ENCODE results near the gene SYT17. TPM values are rescaled to one million over a fixed set of nuclear protein-coding genes. Genes with fewer than 3 reads are reported as not detected.
A peak's percentile ranks its signal among the peaks of the same experiment; 100 is the strongest.

The SYT17 gene
- total RNA-seq, 1 experiment from 2014 or later = 1.4 TPM

DNA sequence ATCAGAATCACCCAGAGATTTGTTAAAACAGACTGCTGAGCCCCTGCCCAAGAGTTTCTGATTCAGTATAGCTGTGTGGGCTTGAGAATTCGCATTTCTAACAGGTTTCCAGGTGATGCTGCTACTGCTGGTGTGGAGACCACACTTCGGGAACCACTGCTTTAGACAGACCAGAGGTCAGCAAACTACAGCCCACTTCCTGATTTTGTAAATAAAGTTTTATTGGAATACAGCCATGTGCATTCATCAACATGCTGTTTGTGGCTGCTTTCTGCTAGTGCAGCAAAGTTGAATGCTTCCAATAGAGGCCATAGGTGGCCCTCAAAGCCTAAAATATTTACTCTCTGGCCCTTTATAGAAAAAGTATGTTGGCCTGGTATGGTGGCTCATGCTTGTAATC is 84.9 kb downstream of the SYT17 start:
- no peak for DNase-seq (ENCODE audit: low read depth)

DNA sequence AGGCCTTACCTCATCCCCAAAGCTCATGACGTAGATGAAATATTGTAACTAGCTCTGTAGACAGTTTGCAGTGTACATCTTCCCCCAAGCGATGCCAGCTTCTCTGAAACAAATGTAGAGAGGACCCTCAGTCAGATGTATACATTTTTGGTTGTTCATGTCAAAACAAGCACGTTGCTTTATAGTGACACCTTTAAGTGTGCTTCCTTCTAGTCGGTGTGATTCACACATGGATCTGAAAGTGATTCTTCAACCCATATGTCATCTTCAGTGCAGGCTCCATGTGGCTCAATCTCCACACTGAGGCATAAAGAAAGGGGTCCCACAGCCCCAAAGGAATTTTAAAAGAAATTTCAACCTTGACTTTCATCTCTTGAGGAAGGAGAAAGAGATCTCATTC is 86.6 kb downstream of the SYT17 start:
- DNase-seq (ENCODE audit: low read depth) = no peak

- DNase-seq (ENCODE audit: low read depth) = no peak
Measured at GRCh38 chr16:19264123-19264673, 96.2 kb downstream of the SYT17 start.

- DNase-seq (ENCODE audit: low read depth) = no peak
Measured at GRCh38 chr16:19265380-19265930, 97.4 kb downstream of the SYT17 start.

DNA sequence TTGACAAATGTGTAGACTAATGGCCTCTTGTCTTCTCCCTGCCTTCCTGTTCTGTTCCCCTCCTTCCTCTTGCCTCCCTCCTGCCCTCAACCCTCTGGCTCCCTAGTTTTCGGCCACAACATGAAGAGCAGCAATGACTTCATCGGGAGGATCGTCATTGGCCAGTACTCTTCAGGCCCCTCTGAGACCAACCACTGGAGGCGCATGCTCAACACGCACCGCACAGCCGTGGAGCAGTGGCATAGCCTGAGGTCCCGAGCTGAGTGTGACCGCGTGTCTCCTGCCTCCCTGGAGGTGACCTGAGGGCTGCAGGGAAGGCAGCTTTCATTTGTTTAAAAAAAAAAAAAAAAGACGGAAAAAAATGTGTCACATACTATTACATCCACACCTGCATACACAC is 98.7 kb downstream of the SYT17 start:
- DNase-seq (ENCODE audit: low read depth) = no peak

DNA sequence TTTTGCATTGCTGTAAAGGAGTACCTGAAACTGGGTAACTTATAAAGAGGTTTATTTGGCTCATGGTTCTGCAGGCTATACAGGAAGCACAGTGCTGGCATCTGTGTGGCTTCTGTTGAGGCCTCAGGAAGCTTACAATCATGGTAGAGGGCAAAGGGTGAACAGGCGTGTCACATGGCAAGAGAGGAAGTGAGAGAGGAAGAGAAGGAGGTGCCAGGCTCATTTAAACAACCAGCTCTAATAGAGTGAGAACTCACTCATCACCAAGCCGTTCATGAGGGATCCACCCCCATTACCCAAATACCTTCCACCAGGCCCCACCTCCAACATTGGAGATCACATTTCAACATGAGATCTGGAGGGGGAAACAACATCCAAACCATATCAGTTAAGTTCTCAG is 101.1 kb downstream of the SYT17 start:
- DNase-seq (ENCODE audit: low read depth) = no peak

DNA sequence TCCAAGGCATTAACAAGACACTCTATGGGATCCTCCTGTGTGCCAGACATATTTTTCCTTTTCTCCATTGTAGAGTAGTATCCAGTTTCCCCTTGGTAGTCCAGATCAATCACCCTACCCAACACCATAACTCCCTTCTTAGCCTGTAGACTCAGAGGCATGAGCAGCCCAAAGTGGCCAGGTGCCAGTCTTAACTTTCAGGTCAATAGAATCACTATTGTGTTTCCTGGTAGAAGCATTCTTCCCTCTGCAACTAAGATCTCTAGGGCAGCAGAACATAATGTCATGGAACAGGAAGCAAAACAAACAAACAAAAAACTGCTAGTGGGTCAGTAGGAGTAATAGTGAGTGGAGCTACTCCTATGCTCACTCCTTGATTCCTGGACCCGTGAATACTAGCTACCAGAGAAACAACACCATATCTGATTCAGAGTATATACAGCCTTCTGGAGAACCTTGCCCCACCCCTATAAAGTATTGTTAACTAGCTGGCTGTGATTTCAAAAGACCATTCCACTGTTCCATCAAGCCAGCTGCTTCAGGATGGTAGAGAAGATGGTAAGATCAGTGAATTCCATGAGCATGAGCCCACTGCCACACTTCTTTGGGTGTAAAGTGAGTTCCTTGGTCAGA is 106.2 kb downstream of the SYT17 start:
- DNase-seq (ENCODE audit: low read depth) = no peak

DNA sequence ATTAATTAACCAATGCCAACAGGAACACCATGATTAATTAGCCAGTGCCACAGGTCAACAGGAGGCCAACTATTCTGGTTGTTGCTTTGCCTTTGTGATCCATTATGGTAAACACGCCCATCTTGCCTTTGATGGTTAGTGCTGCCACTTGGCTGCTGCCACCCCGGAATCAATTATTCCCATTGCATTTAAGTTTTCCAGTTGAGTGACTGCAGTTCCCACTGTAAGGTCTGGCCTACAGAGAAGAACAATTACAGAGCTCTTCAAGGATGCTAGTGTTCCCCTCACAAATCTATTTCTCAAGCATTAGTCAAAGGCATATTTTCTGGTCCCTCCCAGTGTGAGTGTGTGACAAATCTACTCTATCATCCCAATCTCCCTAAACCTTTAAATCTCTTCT is 110.4 kb downstream of the SYT17 start:
- DNase-seq (ENCODE audit: low read depth) = no peak

GRCh38 chr16:19281246-19281645 is 113.2 kb downstream of the SYT17 start:
- no peak for DNase-seq (ENCODE audit: low read depth)

DNA sequence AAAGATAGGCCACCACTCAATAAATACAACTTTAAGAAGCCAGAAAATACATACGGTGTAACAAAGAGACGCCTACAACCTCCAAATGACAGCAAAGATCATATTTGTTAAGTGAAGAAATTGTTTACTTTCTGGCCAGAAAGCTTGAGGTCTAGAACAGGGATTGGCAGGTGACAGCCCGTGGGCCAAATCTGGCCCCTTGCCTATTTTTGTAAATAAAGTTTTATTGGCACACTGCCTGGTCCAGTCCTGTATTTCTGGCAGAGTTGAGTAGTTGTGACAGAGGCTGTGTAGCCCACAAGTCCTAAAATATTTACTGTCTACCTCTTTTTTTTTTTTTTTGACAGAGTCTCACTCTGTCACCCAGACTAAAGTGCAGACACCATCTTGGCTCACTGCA is 114.1 kb downstream of the SYT17 start:
- no peak for DNase-seq (ENCODE audit: low read depth)

GRCh38 chr16:19283637-19284036 is 115.6 kb downstream of the SYT17 start:
- no peak for DNase-seq (ENCODE audit: low read depth)

- DNase-seq (ENCODE audit: low read depth) = peak; percentile 71
Measured at GRCh38 chr16:19284207-19284606, 116.2 kb downstream of the SYT17 start.

DNA sequence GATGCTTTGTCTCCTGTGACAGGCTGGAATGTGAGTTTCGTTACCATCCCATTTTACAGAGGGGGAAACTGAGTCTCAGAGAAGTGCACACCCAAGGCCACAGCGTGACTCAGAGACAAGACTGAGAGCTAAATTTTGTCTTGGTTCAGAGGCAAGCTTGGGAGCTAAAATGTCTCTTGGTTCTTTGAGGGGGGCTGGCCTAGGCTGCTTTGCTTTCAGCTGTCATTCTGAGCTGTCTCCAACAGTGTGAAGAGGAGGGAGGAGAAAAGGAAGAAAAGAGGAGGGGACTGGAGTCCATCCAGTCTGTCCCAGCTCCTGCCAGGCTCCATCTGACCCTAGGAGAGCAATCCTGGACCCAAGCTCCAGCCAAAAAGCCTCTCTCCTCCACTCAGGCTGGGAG is 117.4 kb downstream of the SYT17 start, which contains the start of gene CLEC19A:
TSS of gene CLEC19A (plus strand) at position 301 of the 400 bp plus-strand sequence. CDS start 121 bp downstream, outside the sequence.
- DNase-seq (ENCODE audit: low read depth) = no peak

DNA sequence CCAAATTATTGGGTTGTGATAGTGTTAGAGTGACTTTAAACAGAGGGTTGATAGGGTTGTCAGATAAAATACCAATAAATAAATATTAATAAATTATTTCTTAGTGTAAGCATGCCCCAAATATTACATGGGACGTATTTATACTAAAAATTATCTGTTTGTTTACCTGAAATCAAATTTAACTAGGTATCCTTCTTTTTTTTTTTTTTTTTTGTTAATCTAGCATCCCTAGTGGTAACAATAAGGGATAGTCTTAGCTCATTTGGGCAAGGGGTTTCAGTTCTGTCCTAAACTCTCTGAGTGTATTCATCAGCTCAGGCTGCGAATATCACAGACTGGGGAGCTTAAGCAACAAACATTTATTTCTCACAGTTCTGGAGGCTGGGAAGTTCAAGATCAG is 118.8 kb downstream of the SYT17 start:
- DNase-seq (ENCODE audit: low read depth) = no peak

- DNase-seq (ENCODE audit: low read depth) = no peak
Measured at GRCh38 chr16:19287241-19287640, 119.2 kb downstream of the SYT17 start.

- no peak for DNase-seq (ENCODE audit: low read depth)
Measured at GRCh38 chr16:19288872-19289799, 121.1 kb downstream of the SYT17 start.

DNA sequence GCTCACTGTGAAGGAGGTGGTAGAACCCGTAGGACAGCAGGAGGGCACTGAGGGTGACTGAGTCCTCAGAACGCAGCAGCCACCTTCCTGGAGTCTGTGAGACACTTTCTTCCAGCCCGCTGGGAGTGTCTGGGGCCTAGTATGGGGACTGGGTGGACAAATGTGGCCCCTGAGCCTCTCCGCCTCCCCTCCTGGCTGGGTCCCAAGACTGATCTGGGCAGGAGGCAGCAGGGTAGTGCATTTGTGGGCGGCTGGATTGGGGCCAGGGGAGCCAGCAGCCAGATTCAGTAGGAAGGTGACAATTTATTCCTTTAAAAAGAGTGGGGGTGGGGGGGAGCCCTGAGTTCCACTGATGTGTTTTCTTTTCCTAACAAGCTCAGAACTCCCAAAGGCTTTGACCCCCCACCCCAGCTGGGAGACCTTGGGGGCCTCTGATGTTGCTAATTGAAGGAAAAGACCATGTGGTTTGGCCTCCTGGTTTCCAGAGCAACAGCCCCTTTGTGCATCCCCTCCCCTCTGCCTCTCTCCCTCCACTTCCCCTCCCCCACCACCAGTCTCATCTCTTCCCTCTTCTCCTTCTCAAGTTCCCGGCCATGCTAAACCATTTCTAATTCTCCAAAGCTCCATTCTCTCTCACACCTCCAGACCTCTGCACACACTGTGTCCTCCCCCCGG is 121.9 kb downstream of the SYT17 start:
- no peak for DNase-seq (ENCODE audit: low read depth)

GRCh38 chr16:19290860-19291259 is 122.8 kb downstream of the SYT17 start:
- DNase-seq (ENCODE audit: low read depth) = no peak

DNA sequence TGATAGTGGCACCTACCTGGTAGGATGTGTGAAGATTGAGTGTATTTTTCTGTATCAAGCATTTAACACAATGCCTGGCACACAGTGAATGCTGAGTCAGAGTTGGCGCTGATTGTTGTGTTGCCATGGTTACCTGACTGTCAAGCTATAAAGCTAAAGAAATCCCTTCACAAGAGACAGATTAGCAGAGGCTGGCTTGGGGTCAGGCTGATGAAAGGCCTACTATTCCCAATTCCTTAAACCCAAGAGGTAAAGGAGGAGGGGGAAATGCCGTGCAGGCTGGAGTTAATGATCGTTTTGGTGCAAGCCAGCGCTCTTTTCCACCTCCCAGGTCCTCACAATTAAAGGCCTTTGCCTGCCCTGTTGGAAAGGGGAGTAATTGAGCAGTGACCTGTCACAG is 123.4 kb downstream of the SYT17 start:
- peak; percentile 49 for DNase-seq (ENCODE audit: low read depth)

DNA sequence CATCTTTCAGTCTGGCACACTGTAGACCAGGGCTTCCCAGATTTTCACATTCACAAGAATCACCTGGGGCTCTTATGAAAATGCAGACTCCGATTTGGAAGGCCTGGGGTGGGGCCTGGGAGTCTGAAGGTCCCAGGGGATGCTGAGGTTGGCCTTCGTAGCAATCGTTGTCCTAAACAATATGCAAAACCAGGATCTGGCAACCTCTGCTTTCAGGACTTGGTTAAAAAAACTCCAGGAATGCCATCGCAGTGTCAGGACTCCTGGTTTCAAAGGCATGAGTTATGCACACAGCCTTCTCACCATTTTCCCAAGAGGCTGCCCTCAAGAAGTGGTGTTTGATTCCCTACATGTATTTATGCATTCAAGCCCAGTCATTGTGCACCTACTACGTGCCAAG is 124.1 kb downstream of the SYT17 start:
- DNase-seq (ENCODE audit: low read depth) = no peak

- peak; percentile 3 for DNase-seq (ENCODE audit: low read depth)
Measured at GRCh38 chr16:19294156-19294649, 126.2 kb downstream of the SYT17 start.

Measured in HT1080 (cell line).